Measurements from ENCODE around the gene MC4R. TPM values are rescaled to one million over a fixed set of nuclear protein-coding genes. Genes with fewer than 3 reads are reported as not detected.

MC4R gene
- total RNA-seq, 4 donors from 2014 or later = 0.41 TPM; not detected in 3

- DNase-seq = no peak
- TF ChIP-seq POLR2A (IDR thresholded peaks at IDR 0.05) (no peak), CTCF (IDR thresholded peaks at IDR 0.05) (no peak)
- intact Hi-C loops (cut with DNase I; ENCODE audit: low total_unique reads) = no loop called here
- Histone ChIP-seq H3K9me3 (no peaks in the 10 kb centered on the region), H3K27me3 (no peaks in the 10 kb centered on the region), H3K36me3 (no peaks in the 10 kb centered on the region), H3K27ac (no peak overlapping the region), H3K4me3 (no peak overlapping the region), H3K4me1 (no peaks in the 10 kb centered on the region)
Observed at GRCh38 chr18:60389314-60389713, 16.7 kb upstream of the MC4R start.

GRCh38 chr18:60385693-60386092 is 13.1 kb upstream of the MC4R start:
- H3K27me3 ChIP-seq = no peaks in the 10 kb centered on the region
- no peak overlapping the region for H3K4me3 ChIP-seq
- DNase-seq = no peak
- no peaks in the 10 kb centered on the region for H3K4me1 ChIP-seq
- no peaks in the 10 kb centered on the region for H3K9me3 ChIP-seq
- intact Hi-C loops (cut with DNase I; ENCODE audit: low total_unique reads) = no loop called here
- TF ChIP-seq CTCF (IDR thresholded peaks at IDR 0.05) (no peak), POLR2A (IDR thresholded peaks at IDR 0.05) (no peak)
- H3K27ac ChIP-seq = no peak overlapping the region
- no peaks in the 10 kb centered on the region for H3K36me3 ChIP-seq

GRCh38 chr18:60383893-60384292 is 11.3 kb upstream of the MC4R start:
- Histone ChIP-seq H3K4me1 (no peaks in the 10 kb centered on the region), H3K27me3 (no peaks in the 10 kb centered on the region), H3K9me3 (no peaks in the 10 kb centered on the region), H3K4me3 (no peak overlapping the region), H3K27ac (no peak overlapping the region), H3K36me3 (no peaks in the 10 kb centered on the region)
- TF ChIP-seq CTCF (IDR thresholded peaks at IDR 0.05) (no peak), POLR2A (IDR thresholded peaks at IDR 0.05) (no peak)
- no peak for DNase-seq
- intact Hi-C loops (cut with DNase I; ENCODE audit: low total_unique reads) = no loop called here

- Histone ChIP-seq H3K27me3 (no peaks in the 10 kb centered on the region), H3K4me3 (no peak overlapping the region), H3K36me3 (no peaks in the 10 kb centered on the region), H3K9me3 (no peaks in the 10 kb centered on the region), H3K4me1 (no peaks in the 10 kb centered on the region), H3K27ac (no peak overlapping the region)
- intact Hi-C loops (cut with DNase I; ENCODE audit: low total_unique reads) = no loop called here
- DNase-seq = no peak
- TF ChIP-seq CTCF (IDR thresholded peaks at IDR 0.05) = no peak
- TF ChIP-seq POLR2A (IDR thresholded peaks at IDR 0.05) = no peak
Observed at GRCh38 chr18:60377778-60378469, 5.3 kb upstream of the MC4R start.

GRCh38 chr18:60372132-60372531 is 443 bp downstream of the MC4R start:
- H3K27ac ChIP-seq = no peak overlapping the region
- H3K9me3 ChIP-seq = no peaks in the 10 kb centered on the region
- H3K36me3 ChIP-seq = no peaks in the 10 kb centered on the region
- intact Hi-C loops (cut with DNase I; ENCODE audit: low total_unique reads) = no loop called here
- H3K27me3 ChIP-seq = no peaks in the 10 kb centered on the region
- no peak overlapping the region for H3K4me3 ChIP-seq
- DNase-seq = no peak
- H3K4me1 ChIP-seq = no peaks in the 10 kb centered on the region
- no peak for TF ChIP-seq CTCF (IDR thresholded peaks at IDR 0.05)
- TF ChIP-seq POLR2A (IDR thresholded peaks at IDR 0.05) = no peak
